ENCODE data around the gene SLC39A11.

SLC39A11 gene

DNA sequence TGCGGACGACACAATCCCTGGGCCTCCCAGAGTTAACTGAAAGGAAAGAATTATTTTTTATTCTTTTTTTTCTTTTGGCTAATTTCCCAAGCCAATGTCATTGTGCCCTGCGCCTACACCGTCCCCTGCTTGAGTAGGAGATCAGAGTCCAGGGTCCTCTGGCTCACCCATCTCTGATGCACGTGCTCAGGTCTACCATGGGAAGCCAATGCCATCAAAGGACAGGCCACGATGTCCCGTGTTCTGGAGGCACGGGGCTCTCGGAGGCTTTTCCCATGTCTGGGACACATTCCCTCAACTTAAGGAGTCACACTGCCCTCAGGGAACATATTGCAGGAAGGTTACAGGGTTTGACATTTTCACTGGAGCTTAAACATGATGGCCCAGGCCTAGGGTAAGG is 123.7 kb downstream of the SLC39A11 start:
- no peak for DNase-seq (ENCODE audit: extremely low read depth, low read depth)
- no peak overlapping the region for H3K4me3 ChIP-seq (replicated peaks; ENCODE audit: low read depth, low read length)
- TF ChIP-seq, protein P1, sequence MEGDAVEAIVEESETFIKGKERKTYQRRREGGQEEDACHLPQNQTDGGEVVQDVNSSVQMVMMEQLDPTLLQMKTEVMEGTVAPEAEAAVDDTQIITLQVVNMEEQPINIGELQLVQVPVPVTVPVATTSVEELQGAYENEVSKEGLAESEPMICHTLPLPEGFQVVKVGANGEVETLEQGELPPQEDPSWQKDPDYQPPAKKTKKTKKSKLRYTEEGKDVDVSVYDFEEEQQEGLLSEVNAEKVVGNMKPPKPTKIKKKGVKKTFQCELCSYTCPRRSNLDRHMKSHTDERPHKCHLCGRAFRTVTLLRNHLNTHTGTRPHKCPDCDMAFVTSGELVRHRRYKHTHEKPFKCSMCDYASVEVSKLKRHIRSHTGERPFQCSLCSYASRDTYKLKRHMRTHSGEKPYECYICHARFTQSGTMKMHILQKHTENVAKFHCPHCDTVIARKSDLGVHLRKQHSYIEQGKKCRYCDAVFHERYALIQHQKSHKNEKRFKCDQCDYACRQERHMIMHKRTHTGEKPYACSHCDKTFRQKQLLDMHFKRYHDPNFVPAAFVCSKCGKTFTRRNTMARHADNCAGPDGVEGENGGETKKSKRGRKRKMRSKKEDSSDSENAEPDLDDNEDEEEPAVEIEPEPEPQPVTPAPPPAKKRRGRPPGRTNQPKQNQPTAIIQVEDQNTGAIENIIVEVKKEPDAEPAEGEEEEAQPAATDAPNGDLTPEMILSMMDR (IDR thresholded peaks at IDR 0.05; ENCODE audit: low read depth, low read length, missing control alignments), result no peak

DNA sequence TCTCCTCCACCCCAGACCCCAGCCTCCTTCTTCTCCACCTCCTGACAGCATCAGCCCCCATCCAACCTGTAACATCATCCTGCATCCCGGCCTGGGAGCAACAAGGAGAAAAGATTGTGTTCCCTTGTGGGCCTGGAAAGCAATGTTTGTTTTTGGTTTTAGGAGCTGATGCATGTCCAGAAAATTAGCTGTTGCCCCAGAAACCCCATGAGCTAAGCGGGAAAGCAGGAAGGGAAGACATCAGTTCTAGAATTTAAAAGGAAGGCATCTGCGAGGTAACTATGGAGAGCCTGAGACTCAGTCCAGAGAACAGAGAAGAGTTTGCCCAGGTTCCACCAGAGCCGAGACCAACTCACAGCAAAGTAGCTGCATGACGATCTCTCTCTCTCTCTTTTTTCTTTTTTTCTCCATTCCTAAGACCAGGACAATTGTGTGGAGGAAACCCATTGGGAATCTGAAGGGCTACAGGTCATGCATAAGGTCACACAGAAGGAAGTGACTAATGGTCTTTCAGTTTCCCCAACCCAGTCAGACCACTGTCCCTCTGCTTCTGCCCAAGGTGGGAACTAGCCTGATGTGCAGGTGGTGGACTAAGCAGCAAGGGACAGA is 124.4 kb downstream of the SLC39A11 start:
- no peak for DNase-seq (ENCODE audit: extremely low read depth, low read depth)
- TF ChIP-seq, protein P1 (IDR thresholded peaks at IDR 0.05; ENCODE audit: low read depth, low read length, missing control alignments), result no peak
- no peak overlapping the region for H3K4me3 ChIP-seq (replicated peaks; ENCODE audit: low read depth, low read length)

DNA sequence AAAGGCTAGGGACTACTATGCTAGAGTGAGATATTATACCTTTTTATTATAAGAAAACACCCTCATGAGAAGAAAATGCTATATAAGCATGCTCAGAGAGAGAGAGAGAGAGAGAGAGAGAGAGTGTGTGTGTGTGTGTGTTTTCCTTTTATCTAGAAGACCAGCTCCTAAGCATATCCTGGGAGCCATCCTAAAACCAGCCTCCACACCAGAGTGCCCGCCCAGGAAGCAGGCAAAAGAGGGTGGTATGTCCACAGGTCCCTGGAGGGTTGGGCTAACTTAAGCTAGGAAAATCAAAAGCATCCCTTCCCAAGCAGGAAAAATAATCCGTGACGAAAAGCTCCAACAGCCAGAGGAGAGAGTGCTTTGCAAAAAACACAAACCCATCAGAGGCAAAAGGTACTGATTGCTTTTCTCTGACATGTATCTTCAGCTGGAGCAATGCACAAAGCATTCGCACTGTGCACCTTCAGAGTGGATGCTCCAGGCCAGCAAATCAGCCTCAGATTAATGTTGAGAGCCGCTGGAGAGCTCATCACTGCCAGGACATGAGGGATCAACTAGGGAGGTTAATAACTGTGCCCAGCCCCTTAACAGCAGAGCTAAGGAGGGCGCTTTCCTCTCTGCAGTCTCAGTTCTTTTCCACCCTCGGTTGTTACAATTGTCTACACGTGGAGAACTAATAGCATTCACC is 125.1 kb downstream of the SLC39A11 start:
- no peak for DNase-seq (ENCODE audit: extremely low read depth, low read depth)
- no peak overlapping the region for H3K4me3 ChIP-seq (replicated peaks; ENCODE audit: low read depth, low read length)
- TF ChIP-seq, protein P1 (IDR thresholded peaks at IDR 0.05; ENCODE audit: low read depth, low read length, missing control alignments), result no peak

DNA sequence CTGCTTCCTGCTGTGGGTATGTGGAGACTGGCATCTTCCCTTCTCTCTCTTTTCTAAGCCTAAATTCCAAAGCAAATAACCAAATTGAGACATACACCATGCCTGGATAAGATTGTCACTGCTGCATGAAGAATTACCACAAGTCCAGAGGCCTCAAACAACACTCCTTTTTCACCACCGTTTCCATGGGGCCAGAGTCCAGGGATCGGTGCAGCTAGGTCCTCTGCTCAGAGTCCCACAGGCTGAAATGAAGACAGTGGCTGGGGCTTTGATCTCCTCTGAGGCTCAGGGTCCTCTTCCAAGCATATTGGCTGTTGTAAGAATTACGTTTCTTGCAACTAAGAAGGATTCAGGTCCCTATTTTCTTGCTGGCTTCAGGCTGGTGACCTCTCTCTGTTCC is 130.4 kb downstream of the SLC39A11 start:
- H3K4me3 ChIP-seq (replicated peaks; ENCODE audit: low read depth, low read length), result no peak overlapping the region
- TF ChIP-seq, protein P1 (IDR thresholded peaks at IDR 0.05; ENCODE audit: low read depth, low read length, missing control alignments), result no peak
- no peak for DNase-seq (ENCODE audit: extremely low read depth, low read depth)

DNA sequence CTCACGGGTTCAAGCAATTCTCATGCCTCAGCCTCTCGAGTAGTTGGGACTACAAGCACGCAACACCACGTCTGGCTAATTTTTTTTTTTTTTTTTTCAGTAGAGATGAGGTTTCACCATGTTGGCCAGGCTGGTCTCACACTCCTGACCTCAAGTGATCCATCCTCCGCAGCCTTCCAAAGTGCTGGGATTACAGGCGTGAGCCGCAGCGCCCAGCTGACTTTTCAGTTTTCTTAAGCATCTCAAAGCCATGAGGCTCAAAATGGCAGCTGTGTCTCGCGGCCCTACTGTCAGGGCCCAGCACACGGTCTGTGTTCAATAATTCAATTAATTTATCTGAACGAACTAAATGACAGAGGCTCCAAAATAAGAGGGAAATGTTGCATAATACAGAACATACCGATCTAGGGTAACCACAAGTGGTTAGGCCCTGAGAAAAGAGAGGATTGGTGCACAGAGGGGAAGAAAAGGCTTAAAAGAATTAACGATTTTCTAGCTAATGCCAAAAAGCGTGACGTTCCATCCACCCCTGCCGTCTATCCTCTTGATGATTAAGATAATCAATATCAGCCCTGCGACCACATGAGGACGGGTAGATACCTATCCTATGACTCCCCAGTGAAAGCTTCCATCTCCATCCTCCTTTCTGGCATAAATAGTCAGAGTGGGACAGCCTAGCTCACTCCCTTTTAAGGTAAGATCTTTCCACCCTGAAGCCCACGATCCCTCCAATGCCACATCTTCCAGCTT is 136.9 kb downstream of the SLC39A11 start:
- no peak overlapping the region for H3K4me3 ChIP-seq (replicated peaks; ENCODE audit: low read depth, low read length)
- TF ChIP-seq, protein P1 (IDR thresholded peaks at IDR 0.05; ENCODE audit: low read depth, low read length, missing control alignments), result no peak
- DNase-seq (ENCODE audit: extremely low read depth, low read depth), result no peak

DNA sequence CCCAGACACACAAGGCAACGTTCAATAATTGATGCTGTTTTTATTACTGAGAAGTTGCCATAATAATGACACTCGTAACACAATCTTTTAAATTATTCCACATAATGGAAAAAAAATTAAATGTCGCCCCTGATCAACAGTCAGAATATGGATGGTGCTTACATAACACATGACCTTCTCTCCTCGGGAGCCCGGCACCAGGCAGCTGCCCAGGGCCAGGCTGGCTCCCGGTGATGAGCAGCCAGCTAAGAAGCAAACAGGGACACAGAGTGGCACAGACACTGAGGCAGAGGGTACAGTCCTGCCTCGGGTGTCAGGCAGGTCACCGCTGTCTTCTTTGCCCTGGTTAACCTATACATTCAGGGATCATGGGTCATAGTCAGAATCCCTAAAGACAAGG is 137.9 kb downstream of the SLC39A11 start:
- H3K4me3 ChIP-seq (replicated peaks; ENCODE audit: low read depth, low read length), result no peak overlapping the region

More for the DNA sequence above, 137.9 kb downstream of the SLC39A11 start:
- TF ChIP-seq, protein P1 (IDR thresholded peaks at IDR 0.05; ENCODE audit: low read depth, low read length, missing control alignments), result no peak
- DNase-seq (ENCODE audit: extremely low read depth, low read depth), result no peak
